GM10248 (cell line): ENCODE results near the gene NGEF.

Source experiments
- CTCF ChIA-PET: fragments of 300-600 bp; sonication (Branson Sonifier 250); formaldehyde crosslinking; extraction: SDS; loops from one replicate; lab custom pipeline; 2021; ENCODE audit warnings: antibody characterized with exemption; lab: Yijun Ruan, JAX
- POLR2A ChIA-PET: fragments of 350-650 bp; sonication (Branson Sonifier 250); formaldehyde crosslinking; extraction: SDS; loops from one replicate; lab custom pipeline; 2020; ENCODE audit warnings: antibody characterized with exemption; lab: Yijun Ruan, JAX
- DNase-seq: peaks from one replicate; pipeline ENCODE4 v3.0.0; 2012; ENCODE audit errors: extremely low spot score
- TF ChIP-seq, protein P1 (sequence below): IDR thresholded peaks from 2 replicates; pipeline ENCODE4 v1.5.1; 2012; ENCODE audit warnings: mild to moderate bottlenecking, low read depth; ENCODE audit errors: extremely low read depth, missing control alignments, control extremely low read depth

NGEF gene

GRCh38 chr2:233010569-233011267, 2.3 kb downstream of the NGEF start:
- TF ChIP-seq, protein P1, sequence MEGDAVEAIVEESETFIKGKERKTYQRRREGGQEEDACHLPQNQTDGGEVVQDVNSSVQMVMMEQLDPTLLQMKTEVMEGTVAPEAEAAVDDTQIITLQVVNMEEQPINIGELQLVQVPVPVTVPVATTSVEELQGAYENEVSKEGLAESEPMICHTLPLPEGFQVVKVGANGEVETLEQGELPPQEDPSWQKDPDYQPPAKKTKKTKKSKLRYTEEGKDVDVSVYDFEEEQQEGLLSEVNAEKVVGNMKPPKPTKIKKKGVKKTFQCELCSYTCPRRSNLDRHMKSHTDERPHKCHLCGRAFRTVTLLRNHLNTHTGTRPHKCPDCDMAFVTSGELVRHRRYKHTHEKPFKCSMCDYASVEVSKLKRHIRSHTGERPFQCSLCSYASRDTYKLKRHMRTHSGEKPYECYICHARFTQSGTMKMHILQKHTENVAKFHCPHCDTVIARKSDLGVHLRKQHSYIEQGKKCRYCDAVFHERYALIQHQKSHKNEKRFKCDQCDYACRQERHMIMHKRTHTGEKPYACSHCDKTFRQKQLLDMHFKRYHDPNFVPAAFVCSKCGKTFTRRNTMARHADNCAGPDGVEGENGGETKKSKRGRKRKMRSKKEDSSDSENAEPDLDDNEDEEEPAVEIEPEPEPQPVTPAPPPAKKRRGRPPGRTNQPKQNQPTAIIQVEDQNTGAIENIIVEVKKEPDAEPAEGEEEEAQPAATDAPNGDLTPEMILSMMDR: no peak
- DNase-seq: no peak
- ChIA-PET CTCF (interaction anchor here (1.0 to 2.1 kb wide), 2 partner anchors 18 to 44 kb away, joined by 3 to 8 read pairs; no protein-coding TSS in a partner anchor), POLR2A (interaction anchor here (0.6 kb wide), 1 partner anchor 1029 kb away, joined by 3 read pairs; no protein-coding TSS in a partner anchor)

DNA sequence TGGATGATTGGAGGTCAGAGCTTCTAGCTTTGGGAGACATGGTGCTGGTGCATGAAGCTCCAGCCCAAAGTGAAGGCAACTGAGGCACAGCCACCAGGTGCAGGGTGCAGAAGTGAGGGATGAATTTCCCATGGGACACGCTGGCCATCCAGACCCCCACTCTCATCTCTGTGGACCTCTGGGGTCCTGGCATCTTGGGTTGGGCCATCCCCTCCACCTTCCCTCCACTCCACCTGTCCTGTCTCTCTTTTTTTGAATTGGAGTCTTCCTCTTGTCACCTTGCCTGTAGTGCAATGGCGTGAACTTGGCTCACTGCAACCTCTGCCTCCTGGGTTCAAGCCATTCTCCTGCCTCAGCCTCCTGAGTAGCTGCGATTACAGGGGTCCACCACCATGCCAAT, 3.4 kb downstream of the NGEF start:
- ChIA-PET POLR2A (no interaction called here), CTCF (no interaction called here)
- TF ChIP-seq, protein P1: no peak
- DNase-seq: no peak

- DNase-seq: no peak
- TF ChIP-seq, protein P1: no peak
- ChIA-PET CTCF (interaction anchor here (1.4 to 2.0 kb wide), 2 partner anchors 14 to 21 kb away, joined by 4 to 9 read pairs; no protein-coding TSS in a partner anchor), POLR2A (no interaction called here)
Measured at GRCh38 chr2:233007739-233008138, 5.3 kb downstream of the NGEF start.

- no peak for DNase-seq
- ChIA-PET POLR2A (no interaction called here), CTCF (interaction anchor here (1.1 to 2.0 kb wide), 3 partner anchors 14 to 21 kb away, joined by 3 to 9 read pairs (median 4); no protein-coding TSS in a partner anchor)
- TF ChIP-seq, protein P1: no peak
Measured at GRCh38 chr2:233007270-233007669, 5.8 kb downstream of the NGEF start.

GRCh38 chr2:233006648-233007047, 6.4 kb downstream of the NGEF start:
- ChIA-PET CTCF (interaction anchor here (0.8 to 2.0 kb wide), 4 partner anchors 13 to 22 kb away, joined by 3 to 9 read pairs (median 4); no protein-coding TSS in a partner anchor), POLR2A (no interaction called here)
- TF ChIP-seq, protein P1: no peak
- DNase-seq: no peak

GRCh38 chr2:233005096-233005495, 8.0 kb downstream of the NGEF start:
- POLR2A ChIA-PET: no interaction called here

More at GRCh38 chr2:233005096-233005495, 8.0 kb downstream of the NGEF start:
- DNase-seq: no peak
- TF ChIP-seq, protein P1: no peak
- CTCF ChIA-PET: no interaction called here
